Measurements from ENCODE around the gene CCNQ.

- TF ChIP-seq CTCF (IDR thresholded peaks at IDR 0.05), result no peak
- no peak for TF ChIP-seq ZFX (IDR thresholded peaks at IDR 0.05; ENCODE audit: borderline replicate concordance)
Observed at GRCh38 chrX:153576239-153576870, 22.6 kb downstream of the CCNQ start.
